SH-SY5Y (cell line): Measurements from ENCODE around the gene UBL5.

Experiments used
- GATA2 ChIP-seq: IDR thresholded peaks from 2 replicates; pipeline ENCODE4 v1.6.1; 2011; ENCODE audit warnings: mild to moderate bottlenecking, low read depth, low read length
- GATA3 ChIP-seq: IDR thresholded peaks from 2 replicates; pipeline ENCODE4 v1.6.1; 2011; ENCODE audit warnings: low read depth, mild to moderate bottlenecking, low read length, moderate library complexity

Gene UBL5

GRCh38 chr19:9862938-9863337 is 35.2 kb downstream of the UBL5 start:
- TF ChIP-seq GATA3 (no peak), GATA2 (no peak)

DNA sequence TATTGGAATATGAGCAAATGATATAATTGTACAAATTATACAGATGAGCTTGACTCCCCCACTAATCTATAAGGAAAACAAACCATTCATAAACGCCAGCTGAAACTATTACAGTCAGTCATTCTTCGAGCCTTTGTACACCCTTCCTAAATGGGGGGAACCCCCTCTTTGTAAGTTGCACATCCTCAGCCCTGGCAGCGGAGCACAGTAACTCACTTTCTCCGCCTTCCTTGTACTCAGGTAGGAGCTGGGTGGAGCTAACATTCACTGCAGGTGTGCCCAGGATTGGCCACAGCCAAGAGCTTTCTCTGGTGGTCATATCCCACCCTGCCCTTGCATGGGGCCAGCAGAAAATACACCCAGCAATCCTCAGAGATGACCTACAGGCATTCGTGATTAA is 36.0 kb downstream of the UBL5 start:
- TF ChIP-seq GATA2 (no peak), GATA3 (no peak)

DNA sequence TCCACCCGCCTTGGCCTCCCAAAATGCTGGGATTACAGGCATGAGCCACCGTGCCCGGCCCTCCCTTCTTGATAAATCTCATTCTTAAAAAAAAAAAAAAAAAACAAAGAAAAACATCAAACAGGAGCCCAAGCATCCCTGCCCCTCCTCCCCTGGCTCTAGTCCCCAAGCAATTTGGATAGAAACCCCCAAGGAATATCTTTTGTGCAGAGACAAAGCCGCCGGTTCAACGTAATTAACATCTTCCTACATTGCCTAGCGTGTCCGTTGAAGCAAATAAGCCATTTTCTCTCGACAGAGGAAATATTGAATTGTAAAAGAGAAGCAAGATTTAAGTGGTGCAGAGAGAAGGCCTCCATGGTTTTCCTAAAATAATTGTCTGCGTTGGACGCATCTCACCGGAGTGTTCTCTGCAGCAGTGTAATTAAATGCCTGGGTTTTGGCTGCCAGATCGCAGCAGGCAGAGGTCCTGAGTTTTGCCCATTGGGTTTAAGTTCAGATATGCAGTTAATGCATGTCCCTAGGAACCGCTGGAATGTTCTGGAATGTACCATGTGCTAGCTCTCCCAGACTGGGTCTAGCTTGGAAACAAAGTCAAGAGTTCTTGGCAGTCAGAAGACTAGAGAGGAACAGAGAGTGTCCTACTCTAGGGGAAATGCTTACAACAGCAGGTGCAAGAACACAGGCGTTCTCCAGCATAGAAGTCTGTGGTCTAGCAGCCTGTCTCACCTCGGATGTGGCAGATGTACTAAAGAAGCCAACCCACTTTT is 38.2 kb downstream of the UBL5 start:
- no peak for TF ChIP-seq GATA3
- TF ChIP-seq GATA2 = no peak

DNA sequence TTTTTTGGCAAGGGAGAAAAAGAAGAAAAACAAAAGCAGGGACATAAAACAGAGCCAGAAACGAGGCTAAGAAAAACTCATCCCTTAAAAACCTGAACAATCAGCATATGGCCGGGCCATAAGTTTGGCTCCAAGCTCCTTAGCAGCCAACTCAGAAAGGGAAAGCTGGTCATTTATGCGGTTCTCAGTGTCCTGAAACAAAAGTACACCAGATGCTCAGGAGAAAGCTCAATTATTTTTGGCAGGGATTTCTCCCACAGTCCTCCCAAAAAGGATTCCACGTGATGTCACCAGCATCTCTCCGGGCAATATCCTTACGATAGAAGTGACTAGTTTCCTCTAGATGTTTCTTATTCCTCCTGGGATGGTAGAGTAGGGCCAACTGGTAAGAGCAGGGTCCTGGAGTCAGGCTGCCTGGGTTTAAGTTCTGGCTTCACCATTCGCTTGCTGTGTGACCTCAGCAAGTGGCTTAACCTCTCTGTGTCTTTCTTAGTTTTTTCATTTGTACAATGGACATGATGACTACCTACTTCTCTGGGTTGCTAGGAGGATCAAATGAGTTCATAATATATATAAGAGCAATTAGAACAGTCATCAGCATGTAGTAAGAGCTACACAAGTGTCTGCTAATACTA is 41.4 kb downstream of the UBL5 start:
- TF ChIP-seq GATA3 = no peak

DNA sequence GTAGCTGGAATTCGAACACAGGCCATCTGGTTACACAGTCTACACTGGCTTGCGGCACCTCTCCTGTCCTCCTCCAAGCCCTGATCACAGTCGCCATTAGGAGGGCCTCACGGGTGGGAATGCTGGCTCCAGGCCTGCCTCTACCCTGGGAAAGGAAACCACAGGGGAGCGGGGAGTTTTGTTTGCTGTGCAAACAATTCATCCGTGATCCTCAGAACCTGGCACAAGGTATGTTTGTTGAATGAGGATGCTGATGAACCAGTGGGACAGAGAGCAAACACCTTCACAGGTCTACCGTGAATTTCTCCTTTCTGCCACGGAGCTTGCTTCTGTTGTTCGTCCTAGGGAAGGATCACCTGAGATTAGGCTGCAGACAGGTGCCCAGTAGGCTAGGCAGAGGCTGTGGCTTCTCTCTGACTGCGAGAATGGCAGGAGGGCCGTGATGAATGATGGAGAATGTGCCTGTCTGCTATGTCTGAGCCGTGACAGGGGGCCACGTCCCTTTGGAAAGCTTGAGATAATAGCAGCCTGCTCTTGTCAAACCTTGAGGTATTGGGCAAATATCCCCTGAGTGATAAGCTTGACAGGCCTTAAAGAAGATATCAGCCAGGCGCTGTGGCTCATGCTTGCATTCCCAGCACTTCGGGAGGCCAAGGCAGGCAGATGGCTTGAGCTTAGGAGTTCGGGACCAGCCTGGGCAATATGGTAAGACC is 44.1 kb downstream of the UBL5 start:
- no peak for TF ChIP-seq GATA2
- no peak for TF ChIP-seq GATA3

DNA sequence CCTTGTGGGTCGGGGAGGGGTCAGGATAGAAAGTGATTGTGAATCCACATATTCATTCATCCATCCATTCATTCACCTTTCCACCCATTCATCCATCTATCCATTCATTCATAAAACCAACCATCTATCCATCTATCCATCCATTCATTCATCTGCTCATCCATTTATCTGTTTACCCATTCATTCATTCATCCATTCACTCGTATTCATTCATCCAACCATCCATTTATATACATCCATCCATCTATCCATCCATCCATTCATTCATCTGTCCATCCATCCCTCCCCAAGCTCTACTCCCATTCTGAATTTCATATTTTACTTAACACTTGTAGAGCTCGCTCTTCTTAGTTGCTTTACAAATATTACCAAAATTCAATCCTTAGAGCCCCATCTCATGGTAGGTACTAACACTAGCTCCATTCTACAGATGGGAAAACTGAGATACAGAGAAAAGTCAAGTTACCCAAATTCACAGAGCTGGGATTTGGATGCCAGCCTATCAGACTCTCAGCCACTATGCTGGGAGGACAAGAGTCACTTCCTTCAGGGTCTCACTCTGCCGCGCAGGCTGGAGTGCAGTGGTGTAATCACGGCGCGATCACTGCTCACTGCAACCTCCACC is 45.0 kb downstream of the UBL5 start:
- TF ChIP-seq GATA3 (no peak), GATA2 (no peak)

DNA sequence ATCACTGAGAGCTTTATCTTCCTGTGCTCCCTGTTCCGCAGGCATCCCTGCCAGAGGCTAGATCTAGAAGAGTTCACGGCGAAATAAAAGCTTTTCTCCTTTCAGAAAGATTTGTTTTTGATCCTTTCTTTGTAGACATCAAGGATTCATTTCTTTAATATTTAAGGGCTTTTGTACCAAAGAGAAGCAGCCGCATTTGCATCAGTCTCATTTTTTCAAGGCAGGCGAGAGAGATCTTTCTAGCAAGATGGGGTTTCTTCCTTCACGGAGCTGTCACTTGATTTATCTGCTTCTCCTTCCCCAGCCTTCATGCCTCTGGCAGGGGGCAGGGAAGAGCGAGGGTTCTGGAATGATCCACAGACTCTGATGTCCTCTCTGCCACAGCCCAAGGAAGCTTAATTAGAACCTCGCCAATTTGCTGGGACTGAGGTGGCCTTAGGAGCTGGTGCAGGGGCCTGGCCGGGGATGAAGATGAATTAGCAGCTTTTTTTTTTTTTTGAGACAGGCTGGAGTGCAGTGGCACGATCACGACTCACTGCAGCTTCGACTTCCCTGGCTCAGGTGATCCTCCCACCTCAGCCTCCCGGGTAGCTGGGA is 47.4 kb downstream of the UBL5 start:
- no peak for TF ChIP-seq GATA3
- TF ChIP-seq GATA2 = no peak

DNA sequence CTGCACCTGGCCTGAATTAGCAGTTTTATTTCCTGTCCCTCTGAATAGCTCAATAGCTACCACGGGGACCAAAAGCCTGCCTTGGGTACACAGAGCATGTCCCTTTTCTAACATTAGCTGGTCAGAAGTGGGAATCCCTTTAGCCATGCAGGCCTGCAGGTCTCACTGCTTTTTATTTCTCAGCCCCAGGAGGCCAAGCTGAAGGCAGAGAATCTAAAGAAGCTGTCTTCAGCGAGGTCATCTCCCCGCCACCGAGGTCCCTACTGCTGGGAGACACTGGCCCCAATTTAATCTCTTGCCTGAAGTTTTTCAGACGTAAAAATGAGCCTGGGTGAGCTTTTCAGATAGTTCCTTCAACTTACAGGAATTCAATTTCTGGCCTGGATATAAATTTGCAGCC is 48.1 kb downstream of the UBL5 start:
- TF ChIP-seq GATA2 (no peak), GATA3 (no peak)

GRCh38 chr19:9877780-9878510 is 50.2 kb downstream of the UBL5 start:
- TF ChIP-seq GATA3 = no peak
- TF ChIP-seq GATA2 = no peak

GRCh38 chr19:9878511-9879196 is 50.9 kb downstream of the UBL5 start:
- TF ChIP-seq GATA3 (no peak), GATA2 (no peak)
